Activated CD4-positive, alpha-beta T cell treated with anti-CD3 and anti-CD28 coated beads, Interleukin-2, amount 50 U/mL, for 24 hours (primary cell): ENCODE data around the gene CYTH3.
A peak's percentile ranks its signal among the peaks of the same experiment; 100 is the strongest.
"Not testable (repeated sequence)": the region's sequence is repeated elsewhere in the genome, so short reads cannot be mapped to it uniquely, and the experiment has no call there.

Source experiments
- DNase-seq, 2 donors: peaks; one replicate each; pipeline ENCODE4 v3.0.0-alpha.2; 2020; ENCODE audit warnings: low read depth in 1 of 2, low spot score in 1 of 2

CYTH3 gene

DNA sequence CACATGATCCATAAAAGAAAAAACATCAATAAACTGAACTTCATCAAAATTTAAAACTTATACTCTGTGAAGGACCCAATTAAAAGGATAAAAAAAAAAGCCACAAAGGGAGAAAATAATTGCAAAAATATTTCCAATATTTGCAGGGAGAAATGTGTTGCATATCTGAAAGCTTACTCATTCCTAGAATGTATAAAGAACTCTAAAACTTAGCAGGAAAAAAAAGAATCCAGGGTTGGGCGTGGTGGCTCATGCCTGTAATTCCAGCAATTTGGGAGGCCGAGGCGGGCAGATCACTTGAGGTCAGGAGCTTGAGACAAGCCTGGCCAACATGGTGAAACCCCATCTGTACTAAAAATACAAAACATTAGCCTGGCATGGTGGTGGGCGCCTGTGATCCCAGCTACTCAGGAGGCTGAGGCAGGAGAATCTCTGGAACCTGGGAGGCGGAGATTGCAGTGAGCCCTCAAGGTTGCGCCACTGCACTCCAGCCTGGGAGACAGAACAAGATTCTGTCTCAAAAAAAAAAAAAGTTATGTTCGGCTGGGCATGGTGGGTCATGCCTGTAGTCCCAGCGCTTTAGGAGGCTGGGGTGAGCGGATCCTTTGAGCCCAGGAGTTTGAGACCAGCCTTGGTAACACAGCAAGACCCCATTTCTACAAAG is 11.1 kb upstream of the CYTH3 start:
- not testable (repeated sequence) for DNase-seq

DNA sequence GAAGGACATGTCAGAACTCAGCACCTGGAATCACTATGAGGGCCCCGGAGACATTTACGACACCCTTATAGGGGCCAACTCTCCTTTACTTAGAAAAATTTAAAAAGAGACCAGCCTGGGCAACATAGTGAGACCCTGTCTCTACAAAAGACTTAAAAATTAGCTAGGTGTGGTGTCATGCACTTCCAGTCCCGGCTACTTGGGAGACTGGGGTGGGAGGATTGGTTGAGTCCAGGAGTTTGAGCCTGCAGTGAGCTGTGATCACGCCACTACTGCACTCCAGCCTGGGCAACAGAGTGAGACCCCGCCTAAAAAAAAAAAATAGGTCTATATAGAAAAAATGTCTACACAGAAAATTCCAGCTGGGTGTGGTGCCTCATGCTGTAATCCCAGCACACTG is 7.5 kb upstream of the CYTH3 start:
- no peak for DNase-seq

DNA sequence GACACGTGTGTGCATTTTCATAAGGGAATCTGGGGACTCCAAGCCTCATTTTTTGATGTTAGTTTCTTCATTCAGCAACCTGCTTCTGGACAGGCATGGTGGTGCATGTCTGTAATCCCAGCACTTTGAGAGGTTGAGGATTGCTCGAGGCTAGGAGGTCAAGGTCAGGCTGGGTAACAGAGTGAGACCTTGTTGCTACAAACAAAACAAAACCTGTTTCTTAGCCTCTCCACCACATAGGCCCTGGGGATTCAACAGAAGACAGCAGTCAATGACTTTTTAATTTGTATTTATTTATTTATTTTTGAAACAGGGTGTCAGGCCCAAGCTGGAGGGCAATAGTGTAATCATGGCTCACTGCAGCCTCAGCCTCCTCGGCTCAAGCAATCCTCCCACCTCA is 6.9 kb upstream of the CYTH3 start:
- no peak for DNase-seq

DNA sequence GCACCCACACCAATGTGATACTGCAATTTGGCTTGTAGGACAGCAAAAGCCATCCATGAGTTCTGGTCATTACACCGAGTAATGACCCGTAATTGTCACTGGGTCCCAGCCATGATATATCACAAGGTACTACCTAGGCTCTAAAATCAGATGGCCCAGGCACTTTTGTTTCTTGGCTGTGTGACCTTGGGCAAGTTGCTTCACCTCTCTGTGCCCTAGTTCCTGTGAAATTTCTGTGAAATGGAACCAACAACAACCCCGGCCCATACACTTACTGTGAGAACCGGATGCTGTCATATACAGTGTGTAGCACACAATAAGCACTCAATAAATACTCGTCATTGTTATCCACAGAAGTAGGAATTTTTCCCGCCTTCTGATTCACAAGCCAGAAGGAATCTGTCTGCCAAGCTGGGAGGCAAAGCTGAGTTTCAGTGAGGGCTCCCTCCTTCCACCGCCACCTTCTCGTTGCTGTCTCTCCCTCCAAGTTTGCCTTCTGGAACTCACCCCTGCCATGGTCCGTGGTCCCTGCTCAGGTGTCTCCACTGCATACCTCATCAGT is 6.4 kb upstream of the CYTH3 start:
- DNase-seq = no peak

DNA sequence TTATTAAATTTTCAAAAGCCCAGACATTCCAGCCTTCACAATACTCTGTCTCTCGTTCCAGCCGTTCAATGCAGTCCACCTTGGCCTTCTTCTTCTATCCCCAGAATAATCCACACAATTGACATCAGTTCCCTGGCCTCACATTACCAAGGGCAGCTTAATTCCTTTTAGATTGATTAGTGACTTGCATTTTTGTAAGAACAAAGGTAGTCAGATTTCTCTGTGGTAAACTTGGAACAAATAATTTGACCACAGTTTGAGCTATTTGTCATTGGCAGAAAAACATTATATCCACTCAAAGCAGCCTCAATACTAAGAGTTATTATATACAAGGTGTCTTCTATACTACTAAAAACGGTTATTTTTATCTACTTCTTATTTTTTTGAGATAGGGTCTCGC is 5.1 kb upstream of the CYTH3 start:
- no peak for DNase-seq

DNA sequence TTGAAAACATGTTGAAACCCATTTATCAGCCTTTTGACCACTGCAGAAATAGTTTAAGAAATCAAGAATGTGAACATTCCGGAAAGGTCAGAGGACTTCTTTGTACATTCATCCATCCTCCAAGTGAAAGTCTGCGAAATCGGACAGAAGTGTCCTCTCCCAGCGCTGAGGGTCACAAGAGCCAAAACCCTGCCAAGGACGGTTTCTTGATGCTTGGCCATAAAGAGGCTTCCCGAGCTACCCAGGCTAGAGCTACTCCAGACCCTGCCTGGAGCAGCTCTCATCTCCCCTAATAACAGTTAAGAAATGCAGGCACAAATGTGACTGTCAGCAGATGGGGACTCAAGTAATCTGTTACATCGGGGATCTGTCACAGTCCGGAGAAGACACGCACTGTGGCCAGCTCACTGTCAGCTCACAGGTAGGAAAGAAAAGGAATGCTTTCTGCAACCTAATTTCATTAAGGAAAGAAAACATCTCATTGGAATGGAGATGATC is 4.5 kb upstream of the CYTH3 start:
- no peak for DNase-seq

DNA sequence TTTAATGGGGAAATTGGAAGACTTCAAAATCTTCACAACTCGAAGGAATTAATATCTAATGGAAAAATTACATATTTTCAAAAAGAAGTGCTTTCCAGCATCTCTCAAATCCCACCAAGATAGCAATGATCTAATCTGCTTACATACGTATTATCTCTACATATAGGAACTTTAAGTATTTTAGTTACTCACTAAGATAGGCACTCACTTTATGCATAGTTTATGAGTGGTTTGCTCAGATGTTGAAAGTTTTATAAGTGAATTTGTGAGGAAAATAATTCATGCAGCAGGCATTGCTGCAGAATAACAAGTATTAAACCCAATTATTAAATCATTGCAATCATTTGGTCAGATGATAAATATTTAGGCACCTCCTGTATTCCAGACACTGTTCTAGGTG is 2.3 kb upstream of the CYTH3 start:
- DNase-seq = no peak

DNA sequence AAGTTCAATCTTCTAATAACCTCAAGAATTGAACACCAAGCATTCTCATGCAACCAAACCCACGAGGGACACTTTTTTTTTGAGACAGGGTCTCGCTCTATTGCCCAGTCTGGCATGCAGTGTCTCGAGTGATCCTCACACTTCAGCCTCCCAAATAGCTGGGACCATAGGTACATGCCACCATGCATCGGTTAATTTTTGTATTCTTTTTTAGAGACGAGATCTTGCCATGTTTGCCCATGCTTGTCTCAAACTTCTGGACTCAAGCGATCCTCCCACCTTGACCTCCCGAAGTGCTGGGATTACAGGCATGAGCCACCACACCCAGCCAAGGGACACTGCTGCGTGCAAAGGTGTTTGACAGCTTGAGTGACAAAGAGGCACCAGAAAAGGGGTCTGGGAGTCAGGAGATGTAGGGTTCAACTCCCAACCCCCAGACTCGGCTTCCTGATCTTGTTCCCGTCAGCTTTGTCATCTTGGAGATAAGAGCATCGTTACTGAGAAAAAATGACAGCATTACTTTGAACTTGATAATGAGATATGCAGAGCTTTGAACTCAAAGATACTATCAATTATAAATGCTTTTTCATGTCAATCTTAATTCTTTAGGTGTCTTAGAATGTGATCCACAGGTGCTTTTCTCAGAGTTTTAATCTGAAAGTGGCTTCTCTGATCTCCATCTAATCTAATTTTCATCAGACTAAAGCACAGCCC is 1.6 kb upstream of the CYTH3 start:
- DNase-seq = no peak

DNA sequence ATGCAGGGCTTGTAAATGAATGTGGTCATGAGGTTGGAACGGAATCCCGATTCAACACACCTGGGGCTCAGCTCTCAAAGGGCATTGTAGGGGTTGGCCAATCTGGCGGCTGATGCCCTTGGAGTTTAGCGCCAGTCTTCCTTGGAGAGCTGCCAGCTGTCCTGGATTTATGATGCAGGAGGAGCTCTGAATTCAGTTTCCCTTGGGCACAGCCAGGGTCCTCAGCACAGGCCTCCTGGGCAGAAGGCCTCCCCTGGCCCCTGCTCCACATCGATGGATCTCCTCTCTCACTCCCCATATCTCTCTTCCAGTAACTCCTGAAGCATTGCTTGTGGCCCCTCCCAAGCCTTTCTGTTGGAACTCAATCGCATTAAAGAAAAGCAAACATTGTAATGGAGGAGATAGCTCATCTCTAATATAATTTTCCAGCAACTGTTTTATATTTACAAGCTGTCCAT is 985 bp upstream of the CYTH3 start:
- DNase-seq = no peak

DNA sequence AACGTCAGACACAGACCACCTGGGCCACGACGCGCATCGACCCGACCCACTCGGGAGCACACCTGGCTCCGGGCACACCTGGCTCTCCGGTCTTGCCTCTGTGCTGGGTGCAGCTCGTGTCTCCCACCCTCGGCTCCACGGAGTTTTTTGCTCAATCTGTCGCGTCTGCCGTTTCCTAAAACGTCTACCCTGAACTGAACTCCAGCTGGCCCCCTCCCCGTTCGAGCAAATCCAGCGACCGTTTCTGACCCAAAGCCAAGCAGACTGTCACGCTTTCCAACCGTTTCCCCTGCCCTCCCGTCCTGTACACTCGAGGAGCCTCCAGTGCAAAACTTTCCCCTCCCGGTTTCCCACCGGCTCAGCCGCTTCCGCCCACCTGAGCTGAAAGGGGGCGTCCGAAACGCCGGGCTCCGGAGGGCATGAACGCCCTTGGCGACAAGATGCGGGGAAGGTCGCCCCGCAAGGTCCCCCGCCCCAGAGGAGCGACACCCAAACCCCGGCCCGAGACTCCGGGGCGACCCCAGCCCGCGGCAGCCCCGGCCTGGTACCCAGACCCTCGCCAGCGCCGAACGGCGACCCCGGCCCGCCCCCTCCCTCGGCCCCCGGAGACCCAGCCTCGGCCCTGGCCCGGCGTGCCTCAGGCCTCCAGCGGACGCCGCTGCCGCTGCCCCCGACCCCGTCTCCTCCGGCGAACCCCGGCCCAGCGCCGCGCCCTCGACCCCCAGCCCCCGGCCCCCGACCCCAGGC is 557 bp downstream of the CYTH3 start:
- peak in 1 of 2 donors; percentile 11 for DNase-seq

DNA sequence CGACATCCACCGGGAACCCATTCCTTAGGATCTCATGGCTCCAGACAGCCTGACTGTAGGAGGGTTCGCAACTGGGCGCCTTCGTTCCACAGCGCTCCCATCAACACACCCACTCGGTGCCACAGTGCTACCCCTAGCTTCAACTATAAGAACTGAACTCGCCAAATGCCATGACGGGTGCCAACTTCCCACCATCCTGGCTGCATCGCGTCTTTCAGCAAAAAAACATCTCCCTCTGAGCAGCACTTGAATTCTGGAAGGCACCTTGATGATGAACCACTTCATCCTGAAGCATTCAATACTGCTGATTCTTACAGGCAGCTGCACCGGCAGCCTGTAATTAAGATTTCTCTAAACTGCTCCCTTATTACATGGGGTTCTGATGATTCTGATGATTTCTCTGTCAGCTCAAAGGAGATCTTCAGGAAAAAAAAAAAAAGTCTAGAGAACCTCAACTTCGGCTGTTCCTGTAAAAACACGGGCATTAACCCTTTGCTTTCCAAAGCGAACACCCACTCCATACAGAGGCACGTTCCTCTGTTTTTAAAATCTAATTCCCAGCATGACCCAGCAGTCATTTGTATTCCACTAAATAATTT is 1.3 kb downstream of the CYTH3 start:
- DNase-seq = peak in 1 of 2 donors; percentile 20

DNA sequence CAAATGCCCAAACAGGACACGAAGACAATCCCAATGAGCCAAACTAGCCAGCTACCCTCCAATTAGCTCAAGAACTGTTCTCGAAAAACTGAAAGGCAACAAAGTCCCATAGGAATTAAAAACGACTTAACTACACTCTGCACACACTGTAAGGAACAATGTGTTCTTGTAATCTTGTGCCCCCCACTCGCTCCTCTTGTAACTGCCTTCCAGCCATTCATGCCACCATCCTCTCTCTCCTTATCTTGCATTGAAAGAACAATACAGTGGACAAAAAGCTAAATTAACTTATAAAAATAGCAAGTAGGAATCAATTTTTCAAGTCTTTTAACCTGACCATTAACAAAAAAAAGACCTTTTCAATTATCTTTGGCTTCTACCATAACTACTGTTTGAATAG is 2.9 kb downstream of the CYTH3 start:
- DNase-seq = no peak

DNA sequence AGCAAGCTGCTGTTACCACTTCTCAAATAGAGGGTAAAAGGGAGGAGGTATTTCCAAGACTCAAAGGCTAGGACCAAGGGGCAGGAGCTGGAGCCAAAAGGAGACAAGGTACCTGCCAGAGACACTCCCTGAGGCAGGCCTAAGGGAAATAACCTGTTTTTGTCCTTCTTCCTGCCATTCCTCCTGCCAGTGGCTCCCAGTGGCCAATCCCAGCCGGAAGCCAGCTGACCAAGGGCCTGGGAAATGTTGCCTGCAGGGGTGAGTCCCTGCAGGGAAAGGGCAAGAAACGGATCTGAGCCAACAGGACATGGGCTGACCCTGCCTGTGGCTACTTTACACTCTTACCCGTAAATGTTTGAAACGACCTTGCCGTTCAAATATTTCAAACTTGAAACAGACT is 3.5 kb downstream of the CYTH3 start:
- DNase-seq = no peak

DNA sequence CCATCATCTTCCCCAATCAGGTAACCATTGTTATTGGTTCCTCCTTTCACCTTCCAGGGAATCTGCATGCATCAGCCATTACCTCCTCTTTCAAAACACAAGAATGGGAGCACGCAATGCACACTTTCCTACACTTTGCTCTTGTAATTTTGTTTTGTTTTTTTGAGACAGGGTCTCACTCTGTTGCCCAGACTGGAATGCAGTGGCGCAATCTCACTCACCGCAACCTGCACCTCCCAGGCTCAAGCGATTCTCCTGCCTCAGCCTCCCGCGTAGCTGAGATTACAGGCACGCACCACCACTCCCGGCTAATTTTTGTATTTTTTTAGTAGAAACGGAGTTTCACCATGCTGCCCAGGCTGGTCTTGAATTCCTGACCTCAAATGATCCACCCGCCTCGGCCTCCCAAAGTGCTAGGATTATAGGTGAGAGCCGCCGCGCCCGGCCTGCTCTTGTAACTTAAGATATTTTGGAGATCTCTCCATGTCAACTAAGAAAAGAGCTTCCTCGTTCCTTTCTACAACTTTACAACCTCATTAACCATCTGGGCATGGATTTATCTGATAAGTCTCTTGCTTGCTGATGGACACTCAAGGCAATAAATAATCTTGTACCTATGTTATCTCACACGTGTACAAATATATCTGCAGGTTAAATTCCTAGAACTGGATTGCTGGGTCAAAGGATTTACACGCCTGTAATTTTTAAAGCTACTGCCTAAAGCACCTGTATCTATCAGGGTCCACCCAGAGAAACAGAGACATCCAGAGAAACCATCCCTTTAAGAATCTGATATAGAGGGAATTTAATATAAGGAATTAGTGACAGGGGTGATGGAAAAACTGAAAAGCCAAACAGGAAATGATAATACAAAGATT is 4.2 kb downstream of the CYTH3 start:
- no peak for DNase-seq

DNA sequence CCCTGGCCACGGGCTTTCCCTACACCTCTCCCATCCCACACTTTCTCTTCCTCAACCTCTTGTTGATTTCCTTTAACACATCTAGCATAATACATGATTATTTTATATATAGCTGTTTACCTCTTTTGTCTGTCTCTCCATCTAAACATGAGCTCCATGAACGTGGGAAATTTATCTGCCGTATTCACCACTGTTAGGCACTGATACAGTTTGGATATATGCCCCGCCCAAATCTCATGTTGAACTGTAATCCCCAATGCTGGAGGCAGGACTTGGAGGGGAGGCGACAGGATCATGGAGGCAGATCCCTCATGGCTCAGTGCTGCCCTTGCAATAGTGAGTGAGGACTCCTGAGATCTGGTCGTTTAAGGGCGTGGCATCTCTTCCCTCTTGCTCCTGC is 5.7 kb downstream of the CYTH3 start:
- DNase-seq = no peak

DNA sequence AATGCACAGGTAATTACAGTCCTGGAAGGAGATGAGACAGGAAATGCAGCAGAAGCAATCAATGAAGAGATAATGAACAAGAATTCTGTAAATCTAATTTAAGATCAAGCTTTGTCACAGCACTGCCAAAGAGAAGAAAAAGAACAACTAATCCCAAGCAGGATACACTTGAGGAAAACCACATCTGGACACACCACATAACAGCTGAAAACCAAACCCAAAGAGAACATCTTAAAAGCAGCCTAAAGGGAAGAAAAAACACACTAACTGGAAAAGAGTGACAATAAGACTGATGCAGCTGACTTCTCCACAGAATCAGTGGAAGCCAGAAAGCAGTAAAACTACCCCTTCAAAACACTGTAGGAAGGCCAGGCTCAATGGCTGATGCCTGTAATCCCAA is 10.2 kb downstream of the CYTH3 start:
- no peak for DNase-seq

DNA sequence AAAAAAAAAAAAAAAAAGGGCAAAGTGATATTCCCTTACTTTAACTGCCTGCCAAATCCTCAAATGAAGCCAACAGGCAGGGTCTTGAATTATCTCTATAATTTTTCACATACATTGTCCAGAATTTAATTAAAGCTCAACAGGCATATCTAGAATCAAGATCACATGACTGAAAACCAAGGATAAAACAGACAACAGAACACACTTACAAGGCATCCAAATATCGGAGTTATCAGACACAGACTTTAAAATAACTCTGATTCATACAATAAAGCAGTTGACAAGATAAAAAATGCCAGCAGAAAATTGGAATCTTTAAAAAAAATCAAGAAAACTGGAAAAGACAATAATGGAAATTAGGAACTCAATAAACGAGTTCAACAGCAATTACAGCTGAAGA is 10.7 kb downstream of the CYTH3 start:
- no peak for DNase-seq

DNA sequence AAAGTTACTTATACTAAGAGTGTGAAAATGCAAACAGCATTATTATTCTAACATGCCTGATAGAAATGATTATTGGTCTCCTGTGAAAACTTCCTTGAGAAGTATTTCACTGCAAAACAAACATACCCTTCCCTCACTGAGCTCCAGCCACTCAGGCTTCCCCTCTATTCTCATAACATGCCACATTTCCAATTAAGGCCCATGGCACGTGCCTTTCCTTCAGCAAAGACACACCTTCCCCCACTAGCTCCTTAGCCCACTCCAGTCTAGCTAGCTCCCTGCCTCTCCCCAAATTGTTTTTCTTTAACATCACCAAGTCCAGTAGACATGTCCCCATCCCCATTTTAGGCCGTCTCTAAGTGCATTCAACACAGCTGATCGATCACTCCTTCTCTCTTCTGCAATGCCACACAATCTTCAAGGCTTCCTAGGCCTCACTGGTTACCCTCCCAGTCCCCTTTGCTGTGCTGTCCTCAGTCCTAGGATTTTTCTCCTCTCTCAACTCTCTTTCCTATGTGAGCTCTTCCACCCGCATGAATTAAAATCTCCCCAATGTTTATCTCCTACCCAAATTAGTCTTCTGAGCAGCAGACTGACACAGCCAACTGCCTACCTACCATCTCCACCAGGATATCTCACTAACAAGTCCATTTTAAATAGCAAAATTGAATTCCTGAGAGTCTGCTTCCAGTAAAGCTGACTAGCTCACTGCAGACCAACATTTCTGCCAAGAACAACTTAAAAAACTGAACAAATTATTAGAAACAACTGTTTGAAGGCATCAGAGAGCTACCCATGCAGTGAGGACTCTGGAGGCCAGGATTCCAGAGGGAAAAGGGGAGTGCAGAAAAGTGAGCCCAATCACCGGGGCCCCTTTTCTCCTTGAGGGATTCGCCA is 11.9 kb downstream of the CYTH3 start:
- no peak for DNase-seq

DNA sequence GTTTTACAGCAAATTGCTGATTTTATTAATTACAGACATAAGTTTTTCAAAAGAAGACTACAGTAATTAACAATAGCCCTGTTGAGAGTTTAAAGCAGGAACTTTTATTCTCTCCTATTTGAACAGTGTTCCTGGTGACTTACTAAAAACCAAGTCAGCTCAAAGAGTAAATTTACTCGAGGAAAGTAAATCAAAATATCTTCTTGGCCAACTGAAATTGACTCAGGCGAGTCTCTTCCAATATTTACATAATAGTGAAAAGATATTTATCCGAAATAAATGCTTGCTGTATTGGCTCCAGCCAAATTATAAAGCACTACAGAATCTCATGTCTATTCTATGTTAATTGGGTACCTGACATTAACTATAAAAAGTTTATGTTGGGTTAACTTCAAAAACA is 13.2 kb downstream of the CYTH3 start:
- DNase-seq = no peak
